CD14-positive monocyte (primary cell): ENCODE measurements around the gene SPINT1. TPM values are rescaled to one million over a fixed set of nuclear protein-coding genes. Genes with fewer than 3 reads are reported as not detected.

Experiments used
- DNase-seq, 3 donors: peaks; one replicate each; pipeline ENCODE4 v3.0.0-alpha.2; 2011 to 2022
- H2AFZ ChIP-seq: 2 replicates; pipeline ENCODE4 v1.6.0; 2012; ENCODE audit warnings: mild to moderate bottlenecking, low read depth, low read length, inconsistent platforms; ENCODE audit not compliant: insufficient read depth, poor library complexity, severe bottlenecking
- H3K27ac ChIP-seq, 2 donors: 1 replicate in 1 of 2; 2 replicates in 1 of 2; pipeline ENCODE4 v1.5.1; 2012 to 2013; ENCODE audit warnings: low read length in 2 of 2, control low read depth in 1 of 2, inconsistent platforms in 1 of 2, low read depth in 1 of 2, mild to moderate bottlenecking in 1 of 2
- H3K27me3 ChIP-seq, 2 donors: one replicate each; pipeline versions ENCODE4 v1.6.0 to v1.6.1; 2011 to 2013; ENCODE audit warnings: low read length in 2 of 2; ENCODE audit not compliant: control insufficient read depth in 2 of 2, insufficient read depth in 2 of 2
- H3K36me3 ChIP-seq, 2 donors: replicated peaks in 1 of 2; 1 replicate in 1 of 2; 2 replicates in 1 of 2; pipeline versions ENCODE4 v1.5.1 to v1.6.1; 2012 to 2013; ENCODE audit warnings: low read length in 2 of 2, control low read depth in 1 of 2, inconsistent platforms in 1 of 2, mild to moderate bottlenecking in 1 of 2; ENCODE audit not compliant: insufficient read depth in 2 of 2, control insufficient read depth in 1 of 2
- H3K4me1 ChIP-seq, 2 donors: 1 replicate in 1 of 2; 2 replicates in 1 of 2; pipeline versions ENCODE4 v1.5.1 to v1.6.1; 2012 to 2013; ENCODE audit warnings: low read length in 2 of 2, control low read depth in 1 of 2, inconsistent platforms in 1 of 2, mild to moderate bottlenecking in 1 of 2, moderate library complexity in 1 of 2; ENCODE audit not compliant: insufficient read depth in 2 of 2, control insufficient read depth in 1 of 2
- H3K4me2 ChIP-seq: replicated peaks from 2 replicates; pipeline ENCODE3; 2012; ENCODE audit warnings: low read length, moderate library complexity, mild to moderate bottlenecking; ENCODE audit not compliant: poor library complexity, severe bottlenecking; ENCODE audit errors: extremely low read depth
- H3K4me3 ChIP-seq, 3 experiments: fragments of 200-600 bp in 1 of 3; sonication (generic) in 1 of 3; replicated peaks in 1 of 3; 1 replicate in 2 of 3; 2 replicates in 1 of 3; pipeline ENCODE4 v1.5.1; 2011 to 2013; ENCODE audit warnings: low read length in 3 of 3, mild to moderate bottlenecking in 3 of 3, control low read depth in 2 of 3, low read depth in 2 of 3, inconsistent platforms in 1 of 3, moderate library complexity in 1 of 3
- H3K79me2 ChIP-seq: 2 replicates; pipeline ENCODE4 v1.6.0; 2012; ENCODE audit warnings: mild to moderate bottlenecking, control low read depth, inconsistent platforms, low read length, moderate library complexity; ENCODE audit not compliant: insufficient read depth
- H3K9ac ChIP-seq: 2 replicates; pipeline ENCODE4 v1.6.0; 2017; ENCODE audit warnings: low read length, mild to moderate bottlenecking; ENCODE audit not compliant: insufficient read depth, poor library complexity, severe bottlenecking
- H3K9me3 ChIP-seq, 2 donors: replicated peaks in 1 of 2; 1 replicate in 1 of 2; 2 replicates in 1 of 2; pipeline versions ENCODE4 v1.5.1 to v1.6.1; 2012 to 2013; ENCODE audit warnings: low read length in 2 of 2, control low read depth in 1 of 2; ENCODE audit not compliant: control insufficient read depth in 1 of 2, insufficient read depth in 1 of 2
- H4K20me1 ChIP-seq: 2 replicates; pipeline ENCODE4 v1.6.0; 2012; ENCODE audit warnings: mild to moderate bottlenecking, low read length, control low read depth, moderate library complexity; ENCODE audit not compliant: insufficient read depth
- H3K27ac Mint-ChIP-seq, 7 donors: one replicate each; pipeline ENCODE4 v1.8.0; 2020; ENCODE audit warnings: mild to moderate bottlenecking in 7 of 7, mixed read lengths in 7 of 7, moderate library complexity in 6 of 7, inconsistent platforms in 2 of 7
- H3K27me3 Mint-ChIP-seq, 3 donors: one replicate each; pipeline ENCODE4 v1.8.0; 2021 to 2022; ENCODE audit warnings: low read depth in 3 of 3, mild to moderate bottlenecking in 3 of 3, mixed read lengths in 3 of 3, moderate library complexity in 3 of 3, inconsistent platforms in 1 of 3
- H3K36me3 Mint-ChIP-seq, 2 donors: one replicate each; pipeline ENCODE4 v1.8.0; 2020; ENCODE audit warnings: mixed read lengths in 2 of 2, inconsistent platforms in 1 of 2, mild to moderate bottlenecking in 1 of 2
- H3K4me1 Mint-ChIP-seq: one replicate; pipeline ENCODE4 v1.8.0; 2020; ENCODE audit warnings: mild to moderate bottlenecking, mixed read lengths
- H3K4me3 Mint-ChIP-seq, 2 donors: one replicate each; pipeline ENCODE4 v1.8.0; 2020; ENCODE audit warnings: mild to moderate bottlenecking in 2 of 2, mixed read lengths in 2 of 2, moderate library complexity in 1 of 2
- H3K9me3 Mint-ChIP-seq, 7 donors: one replicate each; pipeline ENCODE4 v1.8.0; 2020 to 2022; ENCODE audit warnings: mixed read lengths in 7 of 7, mild to moderate bottlenecking in 6 of 7, moderate library complexity in 6 of 7, inconsistent platforms in 2 of 7
- WGBS: methylation state at CpG from one replicate; pipeline ENCODE4 v1.1.5; 2013; ENCODE audit warnings: missing lambda C conversion rate; ENCODE audit not compliant: insufficient coverage; 5-methylcytosine and 5-hydroxymethylcytosine counted together
- intact Hi-C, 2 donors: fragments of 100-400 bp; cut with micrococcal nuclease; formaldehyde crosslinking; loops; one replicate each; pipeline versions ENCODE4 v1.15.0 to v1.15.1; 2023
- polyA plus RNA-seq, 3 donors: library from polyadenylated mRNA; depleted of rRNA in 1 of 3; unstranded in 2 of 3; stranded (reverse) in 1 of 3; fragments of 300-500 nt in 2 of 3; fragments of >200 nt in 1 of 3; fragmentation: Illumina TruSeq in 2 of 3; gene quantifications; 1 replicate in 2 of 3; 2 replicates in 1 of 3; pipeline ENCODE4 v1.2.3, GENCODE V29; 2012 to 2021
- TF ChIP-seq, protein P1 (sequence below): fragments of 200-600 bp; IDR thresholded peaks from one replicate; pipeline ENCODE4 v1.8.0; 2022; ENCODE audit warnings: antibody characterized with exemption, mild to moderate bottlenecking

Gene SPINT1
- polyA plus RNA-seq, 3 donors: 17.1 to 46.5 (median 21.5) TPM

DNA sequence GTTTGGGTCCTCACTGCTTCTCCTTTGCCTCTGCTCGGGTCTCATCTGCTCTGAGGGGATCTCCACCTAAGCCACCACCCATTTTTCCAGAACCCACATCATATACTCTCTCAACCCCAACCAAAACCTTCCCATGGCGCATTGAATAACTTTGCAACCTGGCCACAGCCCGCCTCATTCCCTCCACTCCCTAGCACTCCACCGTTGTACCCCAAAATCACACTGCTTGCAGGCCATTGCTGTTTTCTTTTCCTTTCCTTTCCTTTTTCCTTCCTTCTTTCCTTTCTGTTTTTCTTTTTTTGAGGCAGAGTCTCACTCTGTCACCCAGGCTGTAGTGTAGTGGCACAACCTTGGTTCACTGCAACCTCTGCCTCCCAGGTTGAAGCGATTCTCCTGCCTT lies 47.3 kb downstream of the SPINT1 start:
- H3K4me2 ChIP-seq: no peak overlapping the region
- Mint-ChIP-seq H3K27me3 (peaks cover 3 to 14% (median 8%) of the 10 kb centered on the region in 3 donors), H3K27ac (no peak overlapping the region), H3K4me3 (peak overlapping the region in 1 of 2 donors; percentile 29), H3K36me3 (peaks cover 4% of the 10 kb centered on the region in 2 donors), H3K9me3 (peaks cover 0 to 2% (median 0%) of the 10 kb centered on the region in 7 donors), H3K4me1 (peaks cover 27% of the 10 kb centered on the region)
- no peaks in the 10 kb centered on the region for H3K9me3 ChIP-seq
- H3K79me2 ChIP-seq: peaks cover 19% of the 10 kb centered on the region
- intact Hi-C loops: loop anchor here (10.0 kb wide), 2 partner anchors 86 to 196 kb away; partner anchors contain the start of genes DNAJC17 (in 1 of the 2), RAD51 (in 1 of the 2) and ZFYVE19 (in 1 of the 2)
- no peak overlapping the region for H2AFZ ChIP-seq
- H3K4me3 ChIP-seq: no peak overlapping the region
- DNase-seq: no peak
- H3K9ac ChIP-seq: no peak overlapping the region
- WGBS: 97% methylated on average over 4 of the region's 5 CpGs
- peaks cover 13% of the 10 kb centered on the region for H4K20me1 ChIP-seq
- no peak overlapping the region for H3K27ac ChIP-seq
- no peaks in the 10 kb centered on the region for H3K27me3 ChIP-seq
- peaks cover 24 to 31% of the 10 kb centered on the region in 2 donors for H3K4me1 ChIP-seq
- TF ChIP-seq, protein P1, sequence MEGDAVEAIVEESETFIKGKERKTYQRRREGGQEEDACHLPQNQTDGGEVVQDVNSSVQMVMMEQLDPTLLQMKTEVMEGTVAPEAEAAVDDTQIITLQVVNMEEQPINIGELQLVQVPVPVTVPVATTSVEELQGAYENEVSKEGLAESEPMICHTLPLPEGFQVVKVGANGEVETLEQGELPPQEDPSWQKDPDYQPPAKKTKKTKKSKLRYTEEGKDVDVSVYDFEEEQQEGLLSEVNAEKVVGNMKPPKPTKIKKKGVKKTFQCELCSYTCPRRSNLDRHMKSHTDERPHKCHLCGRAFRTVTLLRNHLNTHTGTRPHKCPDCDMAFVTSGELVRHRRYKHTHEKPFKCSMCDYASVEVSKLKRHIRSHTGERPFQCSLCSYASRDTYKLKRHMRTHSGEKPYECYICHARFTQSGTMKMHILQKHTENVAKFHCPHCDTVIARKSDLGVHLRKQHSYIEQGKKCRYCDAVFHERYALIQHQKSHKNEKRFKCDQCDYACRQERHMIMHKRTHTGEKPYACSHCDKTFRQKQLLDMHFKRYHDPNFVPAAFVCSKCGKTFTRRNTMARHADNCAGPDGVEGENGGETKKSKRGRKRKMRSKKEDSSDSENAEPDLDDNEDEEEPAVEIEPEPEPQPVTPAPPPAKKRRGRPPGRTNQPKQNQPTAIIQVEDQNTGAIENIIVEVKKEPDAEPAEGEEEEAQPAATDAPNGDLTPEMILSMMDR: no peak
- H3K36me3 ChIP-seq: peaks cover 4 to 8% of the 10 kb centered on the region in 2 donors

- peaks cover 16% of the 10 kb centered on the region for H4K20me1 ChIP-seq
- peaks cover 3 to 14% (median 7%) of the 10 kb centered on the region in 3 donors for H3K27me3 Mint-ChIP-seq
- peaks cover 0 to 2% (median 0%) of the 10 kb centered on the region in 7 donors for H3K9me3 Mint-ChIP-seq
- TF ChIP-seq, protein P1: peak; percentile 79
- H3K4me3 ChIP-seq: no peak overlapping the region
- peaks cover 9 to 11% of the 10 kb centered on the region in 2 donors for H3K36me3 Mint-ChIP-seq
- peak overlapping the region in 2 of 7 donors; percentile 0 to 84 for H3K27ac Mint-ChIP-seq
- H3K79me2 ChIP-seq: peaks cover 26% of the 10 kb centered on the region
- H3K36me3 ChIP-seq: peaks cover 7 to 15% of the 10 kb centered on the region in 2 donors
- no peak overlapping the region for H3K4me3 Mint-ChIP-seq
- H3K27ac ChIP-seq: no peak overlapping the region
- H3K4me1 ChIP-seq: peaks cover 24 to 35% of the 10 kb centered on the region in 2 donors
- peak overlapping the region; percentile 1 for H2AFZ ChIP-seq
- peaks cover 28% of the 10 kb centered on the region for H3K4me1 Mint-ChIP-seq
- intact Hi-C loops: loop anchor here (10.0 kb wide), 2 partner anchors 87 to 197 kb away; partner anchors contain the start of genes DNAJC17 (in 1 of the 2), RAD51 (in 1 of the 2) and ZFYVE19 (in 1 of the 2)
- WGBS: no CpG with 5 or more reads among the region's 4 CpGs
- H3K4me2 ChIP-seq: no peak overlapping the region
- no peaks in the 10 kb centered on the region for H3K9me3 ChIP-seq
- no peaks in the 10 kb centered on the region for H3K27me3 ChIP-seq
- DNase-seq: peak in 2 of 3 donors; percentile 41
- no peak overlapping the region for H3K9ac ChIP-seq
Observed at GRCh38 chr15:40891810-40892446, 48.1 kb downstream of the SPINT1 start.
